WI38 (cell line): ENCODE results near the gene TPM1.

Source experiments
- H3K4me3 ChIP-seq: 2 replicates; pipeline ENCODE4 v1.5.1; 2011; ENCODE audit warnings: low read depth, mild to moderate bottlenecking, control low read depth, low read length
- CTCF ChIP-seq: IDR thresholded peaks from 2 replicates; pipeline ENCODE4 v1.5.1; 2012; ENCODE audit warnings: low read depth, mild to moderate bottlenecking, control low read depth, low read length

The TPM1 gene

GRCh38 chr15:63057468-63058345 lies 15.2 kb downstream of the TPM1 start:
- no peak overlapping the region for H3K4me3 ChIP-seq
- no peak for TF ChIP-seq CTCF

- no peak for TF ChIP-seq CTCF
- H3K4me3 ChIP-seq, result no peak overlapping the region
These were observed 16.5 kb downstream of the TPM1 start for GRCh38 chr15:63059075-63059474.

GRCh38 chr15:63059573-63060216 lies 17.1 kb downstream of the TPM1 start:
- no peak overlapping the region for H3K4me3 ChIP-seq
- TF ChIP-seq CTCF, result no peak

- no peak for TF ChIP-seq CTCF
These were observed 18.2 kb downstream of the TPM1 start for GRCh38 chr15:63060699-63061098.

GRCh38 chr15:63061975-63062374 lies 19.4 kb downstream of the TPM1 start:
- no peak overlapping the region for H3K4me3 ChIP-seq
- TF ChIP-seq CTCF, result no peak

More at GRCh38 chr15:63060699-63061098, 18.2 kb downstream of the TPM1 start:
- H3K4me3 ChIP-seq, result no peak overlapping the region

- no peak for TF ChIP-seq CTCF
- H3K4me3 ChIP-seq, result no peak overlapping the region
These were observed 20.7 kb downstream of the TPM1 start for GRCh38 chr15:63063164-63063756.

GRCh38 chr15:63063877-63064409 lies 21.4 kb downstream of the TPM1 start:
- TF ChIP-seq CTCF, result no peak
- H3K4me3 ChIP-seq, result no peak overlapping the region
